ENCODE measurements around the gene ZIK1. TPM values are rescaled to one million over a fixed set of nuclear protein-coding genes. Genes with fewer than 3 reads are reported as not detected.

Gene ZIK1
- total and polyA plus RNA-seq, 4 donors, result 2.4 to 6.3 (median 3.5) TPM; not detected in 1

- intact Hi-C loops (cut with DNase I), result no loop called here
- Histone ChIP-seq H3K36me3 (ENCODE audit: control insufficient read depth in 1 of 2, insufficient read depth in 2 of 2, low read length in 1 of 2) (peaks cover 35 to 43% of the 10 kb centered on the region in 2 donors), H3K27me3 (ENCODE audit: control insufficient read depth in 1 of 2, insufficient read depth in 2 of 2, low read length in 1 of 2) (no peaks in the 10 kb centered on the region), H3K4me3 (ENCODE audit: low read length in 2 of 2) (no peak overlapping the region), H3K4me1 (ENCODE audit: control insufficient read depth in 1 of 2, insufficient read depth in 2 of 2, low read length in 2 of 2) (no peaks in the 10 kb centered on the region), H3K27ac (ENCODE audit: low read depth in 1 of 2, low read length in 2 of 2) (no peak overlapping the region), H3K9me3 (ENCODE audit: control insufficient read depth, low read length) (peaks cover 53% of the 10 kb centered on the region)
- DNase-seq (no peak), ATAC-seq (ENCODE audit: low FRiP score) (no peak)
Observed at GRCh38 chr19:57623091-57623490, 39.1 kb downstream of the ZIK1 start.

- intact Hi-C loops (cut with DNase I), result loop anchor here in 1 of 2 donors (5.0 kb wide), 1 partner anchor 49 kb away; the partner anchor contains the start of gene ZNF551
- ATAC-seq (ENCODE audit: low FRiP score) (peak; percentile 99), DNase-seq (peak; percentile 95 to 96)
- 1% methylated on average over 59 of the region's 59 CpGs for WGBS, 2 donors
- no peak within 1 kb of the TSS for H3K27ac ChIP-seq (ENCODE audit: low read depth in 1 of 2, low read length in 2 of 2)
- peak within 1 kb of the TSS; percentile 22 to 49 for H3K4me3 ChIP-seq (ENCODE audit: low read length in 2 of 2)
- H3K4me1 ChIP-seq (ENCODE audit: control insufficient read depth in 1 of 2, insufficient read depth in 2 of 2, low read length in 2 of 2), result no peaks in the 10 kb centered on the region
- peaks cover 7% of the 10 kb centered on the region for H3K9me3 ChIP-seq (ENCODE audit: control insufficient read depth, low read length)
- no peaks in the 10 kb centered on the region for H3K27me3 ChIP-seq (ENCODE audit: control insufficient read depth in 1 of 2, insufficient read depth in 2 of 2, low read length in 1 of 2)
- peaks cover 6 to 14% of the 10 kb centered on the region in 2 donors for H3K36me3 ChIP-seq (ENCODE audit: control insufficient read depth in 1 of 2, insufficient read depth in 2 of 2, low read length in 1 of 2)
Observed at GRCh38 chr19:57632987-57633831, 49.3 kb downstream of the ZIK1 start, which contains the start of gene ZNF211. Gene ZNF211 (plus strand): TSS chr19:57633168. CDS start chr19:57633347, 179 bp downstream.

- no peak for ATAC-seq (ENCODE audit: low FRiP score)
Observed at GRCh38 chr19:57633832-57634131, 49.8 kb downstream of the ZIK1 start.

GRCh38 chr19:57637379-57637778 is 53.4 kb downstream of the ZIK1 start:
- H3K36me3 ChIP-seq (ENCODE audit: control insufficient read depth in 1 of 2, insufficient read depth in 2 of 2, low read length in 1 of 2), result peaks cover 31 to 36% of the 10 kb centered on the region in 2 donors
- no peaks in the 10 kb centered on the region for H3K27me3 ChIP-seq (ENCODE audit: control insufficient read depth in 1 of 2, insufficient read depth in 2 of 2, low read length in 1 of 2)
- intact Hi-C loops (cut with DNase I), result no loop called here
- WGBS, 2 donors, result 98 to 99% methylated on average over 4 of the region's 4 CpGs
- H3K4me1 ChIP-seq (ENCODE audit: control insufficient read depth in 1 of 2, insufficient read depth in 2 of 2, low read length in 2 of 2), result no peaks in the 10 kb centered on the region
- ATAC-seq (ENCODE audit: low FRiP score), result no peak
- peaks cover 32% of the 10 kb centered on the region for H3K9me3 ChIP-seq (ENCODE audit: control insufficient read depth, low read length)
- no peak overlapping the region for H3K27ac ChIP-seq (ENCODE audit: low read depth in 1 of 2, low read length in 2 of 2)
- DNase-seq, result no peak
- no peak overlapping the region for H3K4me3 ChIP-seq (ENCODE audit: low read length in 2 of 2)

More at GRCh38 chr19:57633832-57634131, 49.8 kb downstream of the ZIK1 start:
- H3K27me3 ChIP-seq (ENCODE audit: control insufficient read depth in 1 of 2, insufficient read depth in 2 of 2, low read length in 1 of 2), result no peaks in the 10 kb centered on the region
- DNase-seq, result no peak
- no peak overlapping the region for H3K27ac ChIP-seq (ENCODE audit: low read depth in 1 of 2, low read length in 2 of 2)
- peak overlapping the region; percentile 22 to 49 for H3K4me3 ChIP-seq (ENCODE audit: low read length in 2 of 2)
- peaks cover 7% of the 10 kb centered on the region for H3K9me3 ChIP-seq (ENCODE audit: control insufficient read depth, low read length)
- WGBS, 2 donors, result 33 to 38% methylated on average over 6 of the region's 6 CpGs
- intact Hi-C loops (cut with DNase I), result loop anchor here in 1 of 2 donors (5.0 kb wide), 1 partner anchor 49 kb away; the partner anchor contains the start of gene ZNF551
- peaks cover 6 to 14% of the 10 kb centered on the region in 2 donors for H3K36me3 ChIP-seq (ENCODE audit: control insufficient read depth in 1 of 2, insufficient read depth in 2 of 2, low read length in 1 of 2)
- no peaks in the 10 kb centered on the region for H3K4me1 ChIP-seq (ENCODE audit: control insufficient read depth in 1 of 2, insufficient read depth in 2 of 2, low read length in 2 of 2)

GRCh38 chr19:57641715-57642234 is 57.8 kb downstream of the ZIK1 start:
- ATAC-seq (ENCODE audit: low FRiP score) (no peak), DNase-seq (no peak)
- H3K4me1 ChIP-seq (ENCODE audit: control insufficient read depth in 1 of 2, insufficient read depth in 2 of 2, low read length in 2 of 2), result no peaks in the 10 kb centered on the region
- H3K4me3 ChIP-seq (ENCODE audit: low read length in 2 of 2), result no peak overlapping the region
- H3K27ac ChIP-seq (ENCODE audit: low read depth in 1 of 2, low read length in 2 of 2), result no peak overlapping the region
- H3K27me3 ChIP-seq (ENCODE audit: control insufficient read depth in 1 of 2, insufficient read depth in 2 of 2, low read length in 1 of 2), result no peaks in the 10 kb centered on the region
- intact Hi-C loops (cut with DNase I), result no loop called here
- H3K36me3 ChIP-seq (ENCODE audit: control insufficient read depth in 1 of 2, insufficient read depth in 2 of 2, low read length in 1 of 2), result peaks cover 28 to 30% of the 10 kb centered on the region in 2 donors
- peaks cover 41% of the 10 kb centered on the region for H3K9me3 ChIP-seq (ENCODE audit: control insufficient read depth, low read length)
- 95 to 98% methylated on average over 4 of the region's 4 CpGs for WGBS, 2 donors

- no peak for ATAC-seq (ENCODE audit: low FRiP score)
- no peaks in the 10 kb centered on the region for H3K27me3 ChIP-seq (ENCODE audit: control insufficient read depth in 1 of 2, insufficient read depth in 2 of 2, low read length in 1 of 2)
- peaks cover 42% of the 10 kb centered on the region for H3K9me3 ChIP-seq (ENCODE audit: control insufficient read depth, low read length)
- H3K27ac ChIP-seq (ENCODE audit: low read depth in 1 of 2, low read length in 2 of 2), result no peak overlapping the region
- no peaks in the 10 kb centered on the region for H3K4me1 ChIP-seq (ENCODE audit: control insufficient read depth in 1 of 2, insufficient read depth in 2 of 2, low read length in 2 of 2)
- intact Hi-C loops (cut with DNase I), result no loop called here
- no peak for DNase-seq
- H3K36me3 ChIP-seq (ENCODE audit: control insufficient read depth in 1 of 2, insufficient read depth in 2 of 2, low read length in 1 of 2), result peaks cover 28 to 30% of the 10 kb centered on the region in 2 donors
- no peak overlapping the region for H3K4me3 ChIP-seq (ENCODE audit: low read length in 2 of 2)
- 91% methylated on average over 4 of the region's 4 CpGs for WGBS, 2 donors
Observed at GRCh38 chr19:57642396-57643046, 58.6 kb downstream of the ZIK1 start.

Other genes with a start within 250 kb of the ZIK1 start
- 10 to 100 TPM in 1 of 2 donors, 1 to 10 TPM in 1; 9.7 to 11.0 TPM for gene ZNF304, start 232.9 kb upstream of the ZIK1 start, total RNA-seq
- gene ZNF304, start 232.9 kb upstream of the ZIK1 start, polyA plus RNA-seq, result 1 to 10 TPM; 1.8 to 4.5 TPM
- gene TRAPPC2B, start 220.6 kb upstream of the ZIK1 start, total RNA-seq, result 10 to 100 TPM in 1 of 2 donors, 1 to 10 TPM in 1; 8.3 to 13.4 TPM
- 10 to 100 TPM; 17.9 to 28.2 TPM for gene TRAPPC2B, start 220.6 kb upstream of the ZIK1 start, polyA plus RNA-seq
- gene ZNF547, start 220.6 kb upstream of the ZIK1 start, total RNA-seq, result 1 to 10 TPM; 2.6 to 2.7 TPM
- 1 to 10 TPM; 1.8 to 2.6 TPM for gene ZNF547, start 220.6 kb upstream of the ZIK1 start, polyA plus RNA-seq
- 10 to 100 TPM; 23.4 to 29.0 TPM for gene ZNF548, start 194.3 kb upstream of the ZIK1 start, total RNA-seq
- gene ZNF548, start 194.3 kb upstream of the ZIK1 start, polyA plus RNA-seq, result 1 to 10 TPM; 2.3 to 7.1 TPM
- gene ZNF17, start 173.0 kb upstream of the ZIK1 start, total RNA-seq, result 10 to 100 TPM; 15.2 to 15.8 TPM
- gene ZNF17, start 173.0 kb upstream of the ZIK1 start, polyA plus RNA-seq, result 1 to 10 TPM; 2.1 to 3.7 TPM
- 1 to 10 TPM; 6.1 to 7.6 TPM for gene ZNF749, start 148.8 kb upstream of the ZIK1 start, total RNA-seq
- 1 to 10 TPM; 2.1 to 4.0 TPM for gene ZNF749, start 148.8 kb upstream of the ZIK1 start, polyA plus RNA-seq
- 1 to 10 TPM in 1 of 2 donors, under 1 TPM in 1; 0.62 to 1.1 TPM for gene VN1R1, start 127.0 kb upstream of the ZIK1 start, total RNA-seq
- gene VN1R1, start 127.0 kb upstream of the ZIK1 start, polyA plus RNA-seq, result under 1 TPM in 1 of 2 donors, not detected in 1; 0.77 TPM
- 1 to 10 TPM; 6.7 to 9.1 TPM for gene ZNF772, start 106.6 kb upstream of the ZIK1 start, total RNA-seq
- 1 to 10 TPM in 1 of 2 donors, under 1 TPM in 1; 0.88 to 1.8 TPM for gene ZNF772, start 106.6 kb upstream of the ZIK1 start, polyA plus RNA-seq
- 10 to 100 TPM in 1 of 2 donors, 1 to 10 TPM in 1; 6.1 to 12.8 TPM for gene ZNF419, start 96.4 kb upstream of the ZIK1 start, total RNA-seq
- gene ZNF419, start 96.4 kb upstream of the ZIK1 start, polyA plus RNA-seq, result 1 to 10 TPM; 5.6 to 7.0 TPM
- gene ZNF773, start 84.2 kb upstream of the ZIK1 start, total RNA-seq, result 1 to 10 TPM; 6.3 to 9.6 TPM
- gene ZNF773, start 84.2 kb upstream of the ZIK1 start, polyA plus RNA-seq, result 1 to 10 TPM; 2.1 to 5.4 TPM
- gene ZNF549, start 56.8 kb upstream of the ZIK1 start, total RNA-seq, result 1 to 10 TPM; 6.2 to 7.6 TPM
- gene ZNF549, start 56.8 kb upstream of the ZIK1 start, polyA plus RNA-seq, result 1 to 10 TPM; 1.1 to 3.8 TPM
- gene ZNF550, start 24.3 kb upstream of the ZIK1 start, total RNA-seq, result 1 to 10 TPM; 4.9 to 8.9 TPM
- gene ZNF550, start 24.3 kb upstream of the ZIK1 start, polyA plus RNA-seq, result 1 to 10 TPM; 2.4 to 3.3 TPM
- gene ZNF416, start 5.2 kb upstream of the ZIK1 start, total RNA-seq, result 1 to 10 TPM; 4.0 to 6.1 TPM
- 1 to 10 TPM; 1.5 to 2.5 TPM for gene ZNF416, start 5.2 kb upstream of the ZIK1 start, polyA plus RNA-seq
- 1 to 10 TPM; 2.3 to 2.5 TPM for gene ZNF530, start 15.7 kb downstream of the ZIK1 start, total RNA-seq
- 1 to 10 TPM in 1 of 2 donors, not detected in 1; 1.6 TPM for gene ZNF530, start 15.7 kb downstream of the ZIK1 start, polyA plus RNA-seq
- gene ZNF134, start 30.1 kb downstream of the ZIK1 start, total RNA-seq, result 10 to 100 TPM; 13.1 to 16.6 TPM
- gene ZNF134, start 30.1 kb downstream of the ZIK1 start, polyA plus RNA-seq, result 1 to 10 TPM; 2.4 to 8.1 TPM
- 10 to 100 TPM in 1 of 2 donors, 1 to 10 TPM in 1; 8.9 to 14.8 TPM for gene ZNF211, start 49.0 kb downstream of the ZIK1 start, total RNA-seq
- gene ZNF211, start 49.0 kb downstream of the ZIK1 start, polyA plus RNA-seq, result 10 to 100 TPM in 1 of 2 donors, 1 to 10 TPM in 1; 1.3 to 10.2 TPM
- gene ZSCAN4, start 84.8 kb downstream of the ZIK1 start, total RNA-seq, result not detected
- gene ZSCAN4, start 84.8 kb downstream of the ZIK1 start, polyA plus RNA-seq, result under 1 TPM in 1 of 2 donors, not detected in 1; 0.50 TPM
- 1 to 10 TPM; 6.4 to 8.5 TPM for gene ZNF551, start 97.8 kb downstream of the ZIK1 start, total RNA-seq
- 1 to 10 TPM; 1.2 to 2.0 TPM for gene ZNF551, start 97.8 kb downstream of the ZIK1 start, polyA plus RNA-seq
- 1 to 10 TPM; 2.3 to 6.4 TPM for gene ZNF154, start 125.1 kb downstream of the ZIK1 start, total RNA-seq
- gene ZNF154, start 125.1 kb downstream of the ZIK1 start, polyA plus RNA-seq, result 1 to 10 TPM in 1 of 2 donors, under 1 TPM in 1; 0.88 to 5.2 TPM
- gene ZNF671, start 143.5 kb downstream of the ZIK1 start, total RNA-seq, result 1 to 10 TPM; 2.9 to 5.4 TPM
- 1 to 10 TPM; 1.1 to 5.2 TPM for gene ZNF671, start 143.5 kb downstream of the ZIK1 start, polyA plus RNA-seq
- gene ZNF776, start 162.7 kb downstream of the ZIK1 start, total RNA-seq, result 10 to 100 TPM in 1 of 2 donors, 1 to 10 TPM in 1; 7.8 to 13.6 TPM
- 1 to 10 TPM; 4.8 to 5.4 TPM for gene ZNF776, start 162.7 kb downstream of the ZIK1 start, polyA plus RNA-seq
- 10 to 100 TPM in 1 of 2 donors, 1 to 10 TPM in 1; 9.8 to 17.9 TPM for gene ZNF586, start 185.5 kb downstream of the ZIK1 start, total RNA-seq
- 1 to 10 TPM; 3.7 to 6.6 TPM for gene ZNF586, start 185.5 kb downstream of the ZIK1 start, polyA plus RNA-seq
- gene ZNF552, start 230.8 kb downstream of the ZIK1 start, total RNA-seq, result 1 to 10 TPM; 8.0 to 8.5 TPM
- gene ZNF552, start 230.8 kb downstream of the ZIK1 start, polyA plus RNA-seq, result 1 to 10 TPM; 4.5 to 6.1 TPM
- 10 to 100 TPM; 14.1 to 15.8 TPM for gene ZNF587B, start 246.2 kb downstream of the ZIK1 start, total RNA-seq
- gene ZNF587B, start 246.2 kb downstream of the ZIK1 start, polyA plus RNA-seq, result 1 to 10 TPM; 1.5 to 4.6 TPM

Measured in aorta (tissue), 5 donors.